NCI-H1105 treated with DMSO at 0.1 percent for 48 hours (cell line): ENCODE measurements around the gene FBN2.

Source experiments
- DNase-seq: peaks from one replicate; lab custom pipeline; 2025; lab: John Stamatoyannopoulos, UW

Gene FBN2

GRCh38 chr5:128538000-128538249 lies at the start of gene FBN2:
Gene FBN2 (minus strand): TSS chr5:128538245. CDS start chr5:128537603, 642 bp downstream.
- no peak for DNase-seq

- DNase-seq, result no peak
These were observed 49.2 kb upstream of the FBN2 start for GRCh38 chr5:128587275-128587674.

GRCh38 chr5:128586848-128587247 lies 48.8 kb upstream of the FBN2 start:
- DNase-seq, result no peak

- DNase-seq, result no peak
These were observed 41.6 kb upstream of the FBN2 start for GRCh38 chr5:128579639-128580038.

GRCh38 chr5:128579093-128579492 lies 41.0 kb upstream of the FBN2 start:
- no peak for DNase-seq

GRCh38 chr5:128574041-128574440 lies 36.0 kb upstream of the FBN2 start:
- DNase-seq, result no peak

GRCh38 chr5:128572930-128573319 lies 34.9 kb upstream of the FBN2 start:
- no peak for DNase-seq

GRCh38 chr5:128572051-128572929 lies 34.2 kb upstream of the FBN2 start:
- DNase-seq, result no peak

- DNase-seq, result no peak
These were observed 28.1 kb upstream of the FBN2 start for GRCh38 chr5:128566178-128566577.

- no peak for DNase-seq
These were observed 21.6 kb upstream of the FBN2 start for GRCh38 chr5:128559300-128560297.

- DNase-seq, result no peak
These were observed 15.7 kb upstream of the FBN2 start for GRCh38 chr5:128553747-128554146.

- DNase-seq, result no peak
These were observed 13.4 kb upstream of the FBN2 start for GRCh38 chr5:128551476-128551875.

GRCh38 chr5:128549496-128549895 lies 11.5 kb upstream of the FBN2 start:
- DNase-seq, result no peak

GRCh38 chr5:128546658-128547281 lies 8.7 kb upstream of the FBN2 start:
- no peak for DNase-seq

GRCh38 chr5:128541385-128541784 lies 3.3 kb upstream of the FBN2 start:
- no peak for DNase-seq

GRCh38 chr5:128539038-128539429 lies 989 bp upstream of the FBN2 start:
- DNase-seq, result no peak

GRCh38 chr5:128538250-128539037 lies 399 bp upstream of the FBN2 start:
- DNase-seq, result no peak

- no peak for DNase-seq
These were observed 635 bp downstream of the FBN2 start for GRCh38 chr5:128537221-128537999.

GRCh38 chr5:128536254-128537220 lies 1.5 kb downstream of the FBN2 start:
- DNase-seq, result no peak

- no peak for DNase-seq
These were observed 2.8 kb downstream of the FBN2 start for GRCh38 chr5:128535251-128535650.
